A673 (cell line): Measurements from ENCODE around the gene MT1F. TPM values are rescaled to one million over a fixed set of nuclear protein-coding genes. Genes with fewer than 3 reads are reported as not detected.

ENCODE experiments used
- BruUV-seq: library from RNA; stranded (reverse); fragments of 400-500 nt; replicated peaks from 2 replicates; lab custom pipeline; 2021; lab: Mats Ljungman, UMichigan
- CTCF ChIA-PET: fragments of 300-600 bp; sonication (Branson Sonifier 250); formaldehyde crosslinking; loops from one replicate; lab custom pipeline; 2022; ENCODE audit warnings: antibody characterized with exemption; lab: Charles Lee
- POLR2A ChIA-PET: fragments of 300-600 bp; sonication (Branson Sonifier 250); formaldehyde crosslinking; loops from one replicate; lab custom pipeline; 2022; ENCODE audit warnings: antibody characterized with exemption; ENCODE audit not compliant: low non-redundant PET; lab: Charles Lee
- DNase-seq: peaks from one replicate; pipeline ENCODE4 v3.0.0-alpha.2; 2015; ENCODE audit warnings: low spot score
- H3K27ac ChIP-seq: fragments of 200-600 bp; sonication (generic); 2 replicates; pipeline ENCODE4 v1.5.1; 2016; ENCODE audit warnings: mixed run types, low read depth, mild to moderate bottlenecking, mixed read lengths, antibody characterized with exemption, low read length; ENCODE audit not compliant: poor library complexity, severe bottlenecking
- H3K27me3 ChIP-seq: fragments of 200-600 bp; sonication (generic); replicated peaks from 2 replicates; pipeline ENCODE4 v1.6.1; 2017; ENCODE audit warnings: mixed run types, low read depth, mild to moderate bottlenecking, mixed read lengths, antibody characterized with exemption, low read length; ENCODE audit not compliant: insufficient read depth, poor library complexity
- H3K36me3 ChIP-seq: fragments of 200-600 bp; sonication (generic); 2 replicates; pipeline ENCODE4 v1.6.1; 2016; ENCODE audit warnings: mixed run types, mild to moderate bottlenecking, mixed read lengths, antibody characterized with exemption, low read length; ENCODE audit not compliant: insufficient read depth, poor library complexity, severe bottlenecking
- H3K4me1 ChIP-seq: fragments of 200-600 bp; sonication (generic); 2 replicates; pipeline ENCODE4 v1.6.1; 2017; ENCODE audit warnings: mixed run types, mild to moderate bottlenecking, mixed read lengths, antibody characterized with exemption, low read length; ENCODE audit not compliant: insufficient read depth, poor library complexity, severe bottlenecking
- H3K4me3 ChIP-seq: fragments of 200-600 bp; sonication (generic); 2 replicates; pipeline ENCODE4 v1.5.1; 2016; ENCODE audit warnings: low read depth, mixed run types, mild to moderate bottlenecking, mixed read lengths, low read length; ENCODE audit not compliant: poor library complexity, severe bottlenecking
- H3K9me3 ChIP-seq: fragments of 200-600 bp; sonication (generic); 2 replicates; pipeline ENCODE4 v1.6.1; 2016; ENCODE audit warnings: mixed run types, low read depth, mild to moderate bottlenecking, mixed read lengths, antibody characterized with exemption, low read length; ENCODE audit not compliant: poor library complexity, severe bottlenecking
- EZH2 ChIP-seq: fragments of 200-600 bp; sonication (generic); IDR thresholded peaks from 2 replicates; pipeline ENCODE4 v1.6.1; 2017; ENCODE audit warnings: borderline replicate concordance, low read depth, mild to moderate bottlenecking, mixed read lengths, antibody characterized with exemption, low read length; ENCODE audit not compliant: poor library complexity, severe bottlenecking
- intact Hi-C: fragments of 100-400 bp; cut with micrococcal nuclease; formaldehyde crosslinking; loops from one replicate; pipeline ENCODE4 v1.10.0; 2022; ENCODE audit not compliant: unreplicated experiment
- total RNA-seq: library from RNA; stranded (reverse); gene quantifications from 2 replicates; pipeline ENCODE4 v1.2.3, GENCODE V29; 2021
- TF ChIP-seq, protein P1 (sequence below): fragments of 300-800, 200-600 bp; sonication (generic); conservative IDR thresholded peaks from 2 replicates; pipeline ENCODE4 v1.5.1; 2017; ENCODE audit warnings: low read depth, mild to moderate bottlenecking, antibody characterized with exemption, low read length, moderate library complexity, mixed read lengths

The MT1F gene
- total RNA-seq, 1 experiment from 2014 or later: 26.9 TPM

DNA sequence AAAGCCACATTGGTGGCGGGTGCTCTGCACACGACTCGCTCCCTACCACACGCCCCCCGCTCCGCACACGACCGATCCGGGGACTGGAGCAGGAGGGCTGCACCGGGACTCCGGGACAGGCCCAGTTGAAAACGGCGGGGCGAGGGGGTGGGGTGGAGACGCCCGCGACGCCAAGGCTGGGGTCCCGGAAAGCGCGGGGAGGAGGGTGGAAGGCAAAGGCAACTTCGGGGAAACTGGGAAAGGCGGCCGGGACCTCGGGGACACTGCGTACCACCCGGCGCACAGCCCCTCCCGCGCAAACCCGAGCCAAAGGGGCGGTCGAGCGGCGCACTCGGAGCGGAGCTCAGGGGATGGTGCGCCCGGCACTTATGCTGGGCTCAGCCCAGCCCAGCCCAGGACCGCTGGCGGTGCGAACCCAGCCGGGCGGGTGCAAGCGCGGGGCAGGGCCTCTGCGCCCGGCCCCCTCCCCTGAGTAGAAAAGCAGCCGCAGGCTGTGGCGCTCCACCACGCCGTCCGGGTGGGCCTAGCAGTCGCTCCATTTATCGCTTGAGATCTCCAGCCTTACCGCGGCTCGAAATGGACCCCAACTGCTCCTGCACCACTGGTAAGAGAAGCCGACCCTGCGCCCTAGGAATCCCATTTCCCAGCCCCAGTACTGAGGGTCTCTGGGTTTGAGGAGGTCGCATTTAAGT lies 25.5 kb upstream of the MT1F start, which contains the start of gene MT1M:
Gene MT1M (plus strand): TSS at position 504 of the 692 bp plus-strand sequence. CDS start 73 bp downstream, at position 577.
- CTCF ChIA-PET: no interaction called here
- intact Hi-C loops: no loop called here
- no peak for TF ChIP-seq EZH2
- TF ChIP-seq, protein P1, sequence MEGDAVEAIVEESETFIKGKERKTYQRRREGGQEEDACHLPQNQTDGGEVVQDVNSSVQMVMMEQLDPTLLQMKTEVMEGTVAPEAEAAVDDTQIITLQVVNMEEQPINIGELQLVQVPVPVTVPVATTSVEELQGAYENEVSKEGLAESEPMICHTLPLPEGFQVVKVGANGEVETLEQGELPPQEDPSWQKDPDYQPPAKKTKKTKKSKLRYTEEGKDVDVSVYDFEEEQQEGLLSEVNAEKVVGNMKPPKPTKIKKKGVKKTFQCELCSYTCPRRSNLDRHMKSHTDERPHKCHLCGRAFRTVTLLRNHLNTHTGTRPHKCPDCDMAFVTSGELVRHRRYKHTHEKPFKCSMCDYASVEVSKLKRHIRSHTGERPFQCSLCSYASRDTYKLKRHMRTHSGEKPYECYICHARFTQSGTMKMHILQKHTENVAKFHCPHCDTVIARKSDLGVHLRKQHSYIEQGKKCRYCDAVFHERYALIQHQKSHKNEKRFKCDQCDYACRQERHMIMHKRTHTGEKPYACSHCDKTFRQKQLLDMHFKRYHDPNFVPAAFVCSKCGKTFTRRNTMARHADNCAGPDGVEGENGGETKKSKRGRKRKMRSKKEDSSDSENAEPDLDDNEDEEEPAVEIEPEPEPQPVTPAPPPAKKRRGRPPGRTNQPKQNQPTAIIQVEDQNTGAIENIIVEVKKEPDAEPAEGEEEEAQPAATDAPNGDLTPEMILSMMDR: no peak
- Histone ChIP-seq H3K27me3 (peaks cover 53% of the 10 kb centered on the region), H3K9me3 (no peaks in the 10 kb centered on the region), H3K4me3 (peak within 1 kb of the TSS; percentile 23), H3K36me3 (no peaks in the 10 kb centered on the region), H3K4me1 (peaks cover 2% of the 10 kb centered on the region), H3K27ac (no peak within 1 kb of the TSS)
- DNase-seq: no peak
- no TSS peak for BruUV-seq
- POLR2A ChIA-PET: no interaction called here

DNA sequence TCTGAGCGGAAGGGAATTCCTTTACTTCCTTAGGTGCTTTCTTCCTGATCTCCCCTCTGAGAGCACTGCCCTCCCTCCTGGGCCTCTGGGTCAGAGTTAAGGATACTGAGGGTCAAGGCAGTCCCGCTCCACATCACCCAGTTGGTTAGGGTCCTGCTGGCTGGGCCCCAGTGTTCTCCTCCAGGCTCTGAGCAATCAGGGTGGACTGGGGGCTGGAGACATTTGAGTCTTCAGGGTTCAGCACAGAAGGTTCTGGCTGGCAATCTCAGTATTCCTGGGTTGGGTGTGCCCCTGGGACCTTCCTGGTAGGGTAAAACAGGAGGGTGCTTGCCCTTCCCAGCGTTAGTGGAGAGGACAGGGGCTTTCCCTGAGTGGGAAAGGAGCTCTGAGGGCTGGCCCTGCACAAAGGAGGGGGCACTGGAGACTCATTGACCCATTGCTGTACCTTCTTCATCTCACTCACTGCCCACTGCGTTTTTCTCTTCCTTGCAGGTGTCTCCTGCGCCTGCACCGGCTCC lies 24.9 kb upstream of the MT1F start:
- no peak overlapping the region for H3K27ac ChIP-seq
- no peaks in the 10 kb centered on the region for H3K36me3 ChIP-seq
- ChIA-PET POLR2A (no interaction called here), CTCF (no interaction called here)
- peak overlapping the region; percentile 23 for H3K4me3 ChIP-seq
- H3K4me1 ChIP-seq: no peaks in the 10 kb centered on the region
- no peak for TF ChIP-seq EZH2
- TF ChIP-seq, protein P1: no peak
- H3K9me3 ChIP-seq: no peaks in the 10 kb centered on the region
- H3K27me3 ChIP-seq: peaks cover 59% of the 10 kb centered on the region
- no TSS peak for BruUV-seq
- intact Hi-C loops: no loop called here
- no peak for DNase-seq

DNA sequence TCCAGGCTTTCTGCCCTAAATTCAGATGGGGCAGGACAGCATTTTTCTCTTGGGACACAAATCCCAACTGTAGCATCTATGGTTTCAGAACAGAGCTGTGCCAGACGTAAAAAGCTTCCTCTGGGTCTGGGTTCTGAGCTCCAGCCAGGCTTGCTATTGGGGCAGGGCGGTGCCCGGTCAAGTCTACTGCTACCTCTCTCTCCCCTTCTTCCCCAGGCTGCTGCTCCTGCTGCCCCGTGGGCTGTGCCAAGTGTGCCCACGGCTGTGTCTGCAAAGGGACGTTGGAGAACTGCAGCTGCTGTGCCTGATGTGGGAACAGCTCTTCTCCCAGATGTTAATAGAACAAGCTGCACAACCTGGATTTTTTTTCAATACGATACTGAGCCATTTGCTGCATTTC lies 24.2 kb upstream of the MT1F start:
- Histone ChIP-seq H3K4me1 (no peaks in the 10 kb centered on the region), H3K27ac (no peak overlapping the region), H3K9me3 (no peaks in the 10 kb centered on the region), H3K27me3 (peaks cover 66% of the 10 kb centered on the region), H3K36me3 (no peaks in the 10 kb centered on the region), H3K4me3 (no peak overlapping the region)
- no TSS peak for BruUV-seq
- TF ChIP-seq, protein P1: no peak
- TF ChIP-seq EZH2: no peak
- CTCF ChIA-PET: interaction anchor here (0.7 kb wide), 1 partner anchor 137 kb away, joined by 3 read pairs; no protein-coding TSS in a partner anchor
- POLR2A ChIA-PET: no interaction called here
- intact Hi-C loops: no loop called here
- no peak for DNase-seq
